IPS DF 4.7 (cell line): ENCODE results near the gene ARX.

Experiments used
- DNase-seq: peaks from one replicate; pipeline ENCODE4 v3.0.0-alpha.2; 2013; ENCODE audit warnings: low spot score; ENCODE audit errors: extremely low read depth

ARX gene

GRCh38 chrX:25001808-25002660 lies 13.7 kb downstream of the ARX start:
- no peak for DNase-seq

- DNase-seq, result no peak
Measured at GRCh38 chrX:24999511-24999910, 16.3 kb downstream of the ARX start.

- no peak for DNase-seq
Measured at GRCh38 chrX:24996096-24996709, 19.6 kb downstream of the ARX start.

GRCh38 chrX:24993879-24994278 lies 21.9 kb downstream of the ARX start:
- DNase-seq, result no peak

GRCh38 chrX:24990535-24990934 lies 25.2 kb downstream of the ARX start:
- no peak for DNase-seq

GRCh38 chrX:24988314-24988713 lies 27.5 kb downstream of the ARX start:
- no peak for DNase-seq

GRCh38 chrX:24987731-24988130 lies 28.0 kb downstream of the ARX start:
- no peak for DNase-seq

- DNase-seq, result no peak
Measured at GRCh38 chrX:24985120-24985519, 30.6 kb downstream of the ARX start.

- no peak for DNase-seq
Measured at GRCh38 chrX:24983931-24984330, 31.8 kb downstream of the ARX start.

GRCh38 chrX:24982306-24982965 lies 33.3 kb downstream of the ARX start:
- DNase-seq, result no peak

GRCh38 chrX:24981030-24981429 lies 34.7 kb downstream of the ARX start:
- DNase-seq, result no peak

GRCh38 chrX:24979081-24979480 lies 36.7 kb downstream of the ARX start:
- no peak for DNase-seq

GRCh38 chrX:24969812-24970211 lies 46.0 kb downstream of the ARX start:
- DNase-seq, result no peak

GRCh38 chrX:24965372-24965771 lies 50.4 kb downstream of the ARX start:
- no peak for DNase-seq

- no peak for DNase-seq
Measured at GRCh38 chrX:24963823-24964222, 51.9 kb downstream of the ARX start.

- no peak for DNase-seq
Measured at GRCh38 chrX:24961809-24962208, 54.0 kb downstream of the ARX start.

- DNase-seq, result no peak
Measured at GRCh38 chrX:24956828-24957227, 58.9 kb downstream of the ARX start.

GRCh38 chrX:24955372-24955930 lies 60.3 kb downstream of the ARX start:
- no peak for DNase-seq

GRCh38 chrX:24954732-24955131 lies 61.0 kb downstream of the ARX start:
- DNase-seq, result no peak
